COLO829 (cell line): ENCODE data around the gene FGGY.
"Not testable (repeated sequence)": the region's sequence is repeated elsewhere in the genome, so short reads cannot be mapped to it uniquely, and the experiment has no call there.

Experiments
- DNase-seq: peaks from one replicate; pipeline ENCODE4 v3.0.0; 2012; ENCODE audit warnings: low spot score

FGGY gene

DNA sequence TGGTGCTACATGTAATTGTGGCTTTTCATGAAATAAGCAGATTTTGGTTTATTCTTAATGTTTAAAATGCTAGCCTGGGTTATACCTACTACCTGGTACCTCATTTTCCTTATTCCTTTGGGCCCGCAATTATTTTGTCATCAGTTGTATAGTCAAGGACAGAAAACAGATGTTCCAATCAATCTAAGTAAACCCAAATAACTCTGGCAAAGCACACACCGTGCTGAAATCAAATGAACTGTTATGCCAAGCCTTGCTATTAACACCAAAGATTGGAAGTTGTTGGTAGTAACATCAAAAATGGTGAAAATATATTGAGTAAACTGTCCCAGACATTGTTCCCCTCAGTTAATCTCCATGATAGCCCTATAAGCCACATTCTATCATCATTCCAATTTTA, 248.9 kb downstream of the FGGY start:
- DNase-seq = no peak

DNA sequence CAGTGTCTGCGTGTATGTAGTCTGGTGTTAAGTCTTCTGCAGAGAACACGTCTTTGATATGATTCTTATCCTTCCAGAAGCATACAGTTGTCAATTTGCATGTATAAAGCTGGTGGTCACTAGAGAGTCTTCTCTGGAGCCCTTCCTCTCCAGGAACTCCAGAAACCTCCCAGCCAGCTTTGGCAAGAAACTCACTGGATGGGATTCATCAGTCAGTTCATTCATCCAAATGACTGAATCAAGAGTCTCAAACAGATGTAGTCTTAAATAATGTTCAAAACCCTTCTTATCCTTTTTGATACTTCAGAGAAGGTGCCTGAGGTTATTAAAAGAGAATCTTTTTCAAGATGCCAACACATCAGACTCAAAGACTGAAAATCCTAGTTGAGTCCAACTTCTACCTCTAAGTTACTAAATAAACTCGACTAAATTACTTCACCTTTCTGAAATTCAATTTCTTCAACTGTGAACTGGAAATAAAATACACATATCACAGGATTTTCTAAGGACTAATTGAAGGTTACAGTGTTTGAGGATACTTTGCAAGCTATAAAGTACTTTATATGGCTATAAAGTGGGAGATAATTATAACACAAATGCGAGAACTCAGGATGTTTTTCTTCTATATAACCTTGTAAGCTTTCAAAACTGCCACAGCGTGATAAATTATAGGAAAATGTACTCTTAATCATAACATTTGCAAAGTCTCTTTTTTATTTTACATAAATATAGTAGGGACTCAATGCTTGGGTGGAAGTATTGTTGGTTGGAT, 252.4 kb downstream of the FGGY start:
- DNase-seq = no peak

DNA sequence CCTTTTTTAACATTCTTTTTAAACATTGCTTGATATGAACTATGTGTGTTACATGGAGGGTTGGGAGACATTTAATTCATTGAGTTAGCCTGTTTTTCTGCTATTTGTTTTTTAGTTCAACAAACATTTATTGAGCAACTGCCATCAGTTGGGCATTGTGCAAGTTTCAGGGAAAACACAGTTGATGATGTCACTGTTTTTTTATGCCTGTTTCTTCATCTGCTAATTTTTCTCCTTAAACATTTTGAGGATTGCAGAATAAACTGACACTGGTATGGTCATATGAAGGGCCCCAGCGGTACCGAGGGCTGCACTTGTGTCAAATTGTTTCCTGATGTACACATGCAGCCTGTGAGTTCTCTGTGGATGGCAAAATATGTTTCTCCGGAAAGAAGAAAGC, 253.0 kb downstream of the FGGY start:
- DNase-seq = no peak

DNA sequence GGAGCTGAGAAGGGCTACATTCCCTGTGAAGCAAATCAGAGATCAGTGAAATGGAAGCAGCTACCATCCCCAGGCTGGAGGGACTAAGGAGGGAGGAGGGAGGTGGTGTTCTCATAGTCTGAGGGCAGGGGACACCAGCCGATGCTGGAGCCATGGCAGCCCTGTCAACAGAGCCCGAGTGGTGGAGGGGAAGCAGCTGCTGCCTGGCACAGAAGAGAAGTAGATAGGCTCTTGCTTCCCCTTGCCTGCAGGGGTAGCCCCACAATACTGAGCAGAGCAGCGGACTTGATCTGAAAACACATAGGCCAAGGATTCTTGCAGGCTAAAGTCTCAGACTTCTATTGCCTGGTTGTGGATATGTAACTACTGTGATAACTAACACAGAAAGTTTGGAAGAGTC, 255.1 kb downstream of the FGGY start:
- no peak for DNase-seq

DNA sequence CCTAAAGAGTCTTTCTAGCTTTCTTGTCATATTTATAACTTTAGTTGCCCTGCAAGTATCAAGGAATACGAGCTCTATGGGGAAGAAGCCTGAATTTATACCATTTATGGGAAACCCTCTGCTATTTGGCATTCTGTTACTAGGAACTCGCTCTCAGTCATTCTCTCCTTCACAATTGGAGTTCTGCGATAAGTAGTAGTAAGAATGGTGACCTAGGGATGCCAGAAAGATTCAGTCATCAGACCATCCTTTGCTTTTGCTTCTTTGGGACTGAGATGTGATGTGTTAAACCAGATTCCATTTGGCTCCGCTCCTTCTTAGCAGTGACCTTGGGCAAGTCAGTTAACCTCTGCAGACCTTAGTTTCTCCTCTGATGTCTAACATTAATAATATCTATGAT, 256.5 kb downstream of the FGGY start:
- DNase-seq = no peak

DNA sequence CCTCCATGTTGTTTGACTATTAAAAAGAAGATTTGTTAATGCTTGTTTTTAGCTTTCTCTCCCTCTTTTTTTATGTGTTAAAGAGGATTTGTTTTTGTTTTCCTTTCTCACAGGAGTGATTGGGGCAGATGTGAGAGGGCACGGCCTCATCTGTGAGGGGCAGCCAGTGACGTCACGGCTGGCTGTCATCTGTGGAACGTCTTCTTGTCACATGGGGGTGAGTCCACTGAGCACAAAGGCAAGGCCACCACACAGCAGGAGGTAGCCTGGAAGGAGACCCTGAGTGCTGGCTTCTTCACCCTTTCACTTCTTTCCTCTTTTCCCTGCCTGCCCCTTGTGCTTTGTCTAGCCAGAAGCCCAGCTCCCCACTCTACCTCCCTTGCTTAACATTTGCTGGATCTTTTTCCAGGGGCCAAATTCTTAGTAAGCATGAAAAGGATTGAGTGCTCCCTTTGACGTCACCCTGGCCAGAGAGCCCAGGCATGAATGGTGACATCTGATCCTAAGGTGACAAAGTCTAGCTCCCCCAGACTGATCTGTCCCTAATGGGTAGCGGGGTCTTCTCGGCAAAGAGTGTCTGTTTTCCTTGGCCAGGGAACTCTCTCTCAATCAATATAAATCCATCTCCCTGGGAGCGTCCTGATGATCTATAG, 257.2 kb downstream of the FGGY start:
- no peak for DNase-seq

DNA sequence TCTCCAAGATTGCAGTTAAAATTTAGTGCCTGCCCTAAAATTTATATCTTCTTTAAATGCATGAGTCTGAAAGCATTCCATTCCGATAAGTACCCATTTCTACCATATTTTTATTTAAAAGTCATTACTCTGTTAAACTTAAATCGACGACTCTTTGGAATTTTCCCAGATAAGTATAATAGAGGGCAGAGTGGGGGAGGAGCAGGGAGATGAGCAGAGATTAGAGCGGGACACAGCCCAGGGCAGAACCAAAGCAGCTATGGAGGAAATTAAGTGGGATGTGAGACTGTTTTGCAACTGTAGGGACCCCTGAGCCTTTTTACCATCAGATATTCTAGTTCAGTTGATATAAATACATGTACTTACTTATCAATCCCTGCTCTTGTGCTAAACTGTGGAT, 257.9 kb downstream of the FGGY start:
- DNase-seq = no peak

DNA sequence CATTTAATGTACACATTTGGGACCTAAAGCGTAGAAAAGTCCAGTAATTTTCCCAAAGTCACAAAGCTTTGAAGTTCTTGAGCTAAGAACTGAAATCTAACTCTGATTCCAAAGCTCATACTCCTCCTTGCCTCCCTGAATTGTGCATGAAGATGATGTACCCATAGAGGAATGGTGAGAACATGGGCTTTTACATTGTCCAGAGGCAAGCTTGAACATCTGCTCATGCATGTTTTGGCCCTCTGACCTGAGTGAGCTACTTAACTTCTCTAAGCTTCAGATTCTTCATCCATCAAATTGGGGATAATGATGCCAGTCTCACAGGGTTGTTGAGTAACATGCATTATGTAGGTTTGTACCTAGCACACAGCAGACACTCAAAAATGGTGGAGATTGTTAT, 259.5 kb downstream of the FGGY start:
- DNase-seq = no peak

DNA sequence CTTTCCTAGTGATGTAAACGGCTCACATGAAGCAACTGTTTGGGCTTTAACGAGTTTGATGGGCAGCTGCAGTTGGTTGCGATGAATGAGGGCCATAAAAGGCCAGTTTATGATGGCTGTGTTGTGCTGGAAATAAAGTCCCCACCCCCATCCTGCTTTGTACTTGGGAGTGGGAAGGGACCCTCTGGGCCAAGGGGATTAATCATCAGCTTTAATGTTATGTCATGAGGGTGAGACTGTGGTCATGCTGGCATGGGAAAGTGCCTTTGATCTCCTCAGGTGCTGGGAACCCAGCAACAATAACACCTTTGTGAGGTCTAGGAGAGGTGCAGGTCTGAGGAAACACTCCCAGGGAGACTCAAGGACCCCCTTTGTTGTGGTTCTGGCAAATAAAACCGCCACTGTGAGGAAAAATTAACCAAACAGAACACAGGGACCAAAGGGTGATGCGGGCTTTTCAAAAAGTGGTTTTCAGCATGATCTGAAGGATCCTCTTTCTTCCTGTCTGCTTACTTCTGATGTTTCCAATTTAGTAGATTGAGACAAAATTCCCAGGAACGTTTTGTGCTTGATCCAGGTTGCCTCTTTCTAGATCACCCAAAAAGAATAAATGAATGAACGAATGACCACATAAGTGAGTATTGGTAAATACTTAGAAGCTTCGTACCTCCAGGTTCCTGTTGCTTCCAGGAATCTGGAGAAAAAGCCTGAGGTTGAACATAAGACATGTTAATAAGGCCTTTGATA, 260.1 kb downstream of the FGGY start:
- DNase-seq = peak; percentile 5

DNA sequence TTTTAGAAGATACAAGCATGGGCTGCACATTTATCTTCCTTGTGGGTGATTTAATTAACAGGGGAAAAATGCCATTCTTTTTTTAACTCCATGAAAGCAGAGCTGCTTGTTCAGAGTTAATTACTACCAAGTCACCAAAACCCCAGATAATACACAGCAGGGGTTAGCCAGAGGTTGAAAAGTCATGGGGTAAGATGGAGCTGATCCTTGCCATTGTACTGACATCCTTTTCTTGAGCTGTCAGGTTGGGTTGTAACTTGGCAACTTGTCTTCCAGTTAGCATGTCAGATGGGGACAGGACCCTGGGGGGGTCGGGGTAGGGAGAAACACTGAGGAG, 260.6 kb downstream of the FGGY start:
- DNase-seq = no peak

DNA sequence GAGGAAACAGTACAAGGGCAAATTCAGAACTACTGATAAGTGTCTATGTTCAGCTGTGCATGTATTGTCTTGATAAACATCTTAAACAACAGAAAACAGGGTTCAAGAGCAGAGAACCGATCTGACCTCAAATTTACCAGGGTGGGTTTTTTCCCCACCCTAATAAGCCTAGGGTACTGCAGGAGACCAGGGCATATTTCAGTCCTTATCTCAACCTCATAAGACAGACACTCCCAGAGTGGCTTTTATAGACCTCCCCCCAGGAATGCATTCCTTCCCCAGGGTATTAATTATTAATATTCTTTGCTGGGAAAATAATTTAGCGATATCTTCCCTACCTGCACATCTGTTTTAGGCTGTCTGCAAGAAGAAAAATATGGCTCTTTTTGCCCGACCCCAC, 261.7 kb downstream of the FGGY start:
- not testable (repeated sequence) for DNase-seq

DNA sequence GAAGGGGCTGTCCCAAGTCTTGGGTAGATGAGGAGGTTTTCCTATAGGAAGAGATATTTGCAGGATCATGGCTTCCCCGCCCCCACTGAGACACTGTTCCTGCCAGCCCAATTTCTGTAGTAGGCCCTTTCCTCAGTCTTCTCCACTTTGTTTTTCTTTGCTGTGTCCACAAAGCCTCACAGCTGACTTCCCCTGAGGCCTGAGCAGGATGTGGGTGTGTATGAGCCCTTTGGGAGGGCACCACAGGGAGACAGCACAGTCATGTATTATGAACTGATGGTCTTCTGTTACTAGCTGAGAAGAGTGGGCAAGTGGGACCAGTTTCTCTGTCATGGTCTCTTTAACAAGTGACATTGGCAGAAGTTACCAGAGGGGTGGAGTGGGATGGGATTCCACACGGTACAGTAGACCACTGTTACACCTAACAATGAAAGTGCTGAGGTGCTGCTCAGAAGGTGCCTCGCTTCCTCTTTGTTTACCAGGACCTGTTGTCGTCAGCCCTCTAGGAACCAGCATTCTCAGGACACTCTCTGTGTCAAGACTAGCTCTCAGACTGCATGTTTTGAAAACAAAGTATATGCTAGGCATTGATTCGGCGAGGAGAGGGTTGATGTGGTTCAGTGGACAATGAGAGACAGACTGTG, 264.0 kb downstream of the FGGY start:
- no peak for DNase-seq

DNA sequence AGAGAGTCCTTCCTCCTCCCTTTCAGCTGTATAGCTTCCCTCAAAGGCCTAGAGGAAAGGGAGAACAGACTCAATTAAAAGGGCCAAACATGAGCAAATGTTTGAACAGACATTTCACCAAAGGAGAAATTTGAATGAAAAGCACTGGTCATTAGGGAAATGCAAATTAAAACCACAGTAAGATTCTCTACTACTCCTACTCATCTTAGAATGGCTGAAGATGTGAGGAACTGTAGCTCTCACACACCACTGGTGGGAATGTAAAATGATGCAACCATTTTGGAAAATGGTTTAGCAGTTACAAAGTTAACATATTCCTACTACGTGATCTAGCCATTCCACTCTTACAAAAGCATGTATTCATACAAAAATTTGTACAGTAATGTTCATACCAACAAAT, 264.9 kb downstream of the FGGY start:
- no peak for DNase-seq

DNA sequence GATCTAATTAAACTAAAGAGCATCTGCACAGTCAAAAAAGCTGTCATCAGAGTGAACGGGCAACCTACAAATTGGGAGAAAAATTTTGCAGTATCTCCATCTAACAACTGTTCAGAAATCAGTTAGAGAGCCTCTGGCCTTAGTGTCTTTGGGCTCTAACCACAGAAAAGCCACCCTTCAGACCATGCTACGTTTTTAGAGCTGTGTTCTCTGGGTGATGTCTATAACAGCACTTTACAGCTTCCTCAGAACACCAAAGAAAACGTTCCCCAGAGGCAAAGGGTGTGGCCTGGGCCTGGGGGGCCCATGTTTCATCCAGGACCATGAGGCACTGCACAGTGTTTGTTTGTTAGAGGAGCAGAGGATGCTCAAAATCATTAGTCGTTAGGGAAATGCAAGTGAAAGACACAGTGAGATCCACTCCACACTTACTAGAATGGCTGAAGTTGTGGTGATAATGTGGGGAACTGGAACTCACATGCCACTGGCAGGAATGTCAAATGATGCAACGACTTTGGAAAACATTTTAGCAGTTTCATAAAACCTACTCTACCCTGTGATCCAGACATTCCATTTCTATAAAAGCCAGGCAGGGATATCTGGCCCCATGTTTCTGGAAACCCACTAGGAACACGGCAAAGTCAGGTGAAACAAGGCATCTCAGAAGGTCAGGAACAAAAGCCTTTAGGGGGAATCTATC, 267.4 kb downstream of the FGGY start:
- DNase-seq = no peak

DNA sequence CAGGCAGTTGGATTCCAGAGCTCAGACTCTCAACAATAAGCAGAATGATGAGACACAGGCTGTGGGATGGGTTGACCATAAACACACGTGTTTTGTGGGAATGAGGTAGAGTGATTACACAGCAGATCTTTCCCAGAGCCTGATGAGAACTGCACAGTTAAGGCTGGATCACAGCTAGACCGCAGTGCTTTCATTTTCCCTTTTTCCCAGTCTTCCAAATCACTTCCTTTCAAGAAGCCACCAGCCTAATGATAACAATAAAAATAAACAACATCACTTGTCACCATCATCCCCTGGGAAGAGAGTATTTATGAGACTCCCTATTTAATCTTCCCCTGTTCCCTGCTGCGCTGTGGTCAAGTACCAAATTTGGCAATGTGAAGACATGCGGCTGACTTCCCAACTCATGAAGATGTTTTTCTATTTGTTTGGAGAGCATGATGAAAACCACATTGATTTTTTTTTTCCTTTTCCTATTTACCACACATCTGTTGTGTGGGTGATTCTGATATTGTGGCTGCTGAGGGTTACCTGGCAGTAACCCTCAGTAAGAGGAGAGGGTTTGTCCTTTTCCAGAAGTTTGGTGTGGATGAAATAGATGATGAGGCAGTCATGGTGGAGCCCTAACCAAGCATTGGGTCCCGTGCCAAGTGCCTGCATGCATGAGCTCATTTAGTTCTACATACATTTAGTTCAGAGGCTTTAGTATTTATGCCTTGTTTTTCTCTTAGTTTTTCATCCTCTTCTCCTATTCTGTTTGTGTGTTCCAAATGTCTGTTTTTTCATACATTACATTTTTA, 268.9 kb downstream of the FGGY start:
- no peak for DNase-seq

DNA sequence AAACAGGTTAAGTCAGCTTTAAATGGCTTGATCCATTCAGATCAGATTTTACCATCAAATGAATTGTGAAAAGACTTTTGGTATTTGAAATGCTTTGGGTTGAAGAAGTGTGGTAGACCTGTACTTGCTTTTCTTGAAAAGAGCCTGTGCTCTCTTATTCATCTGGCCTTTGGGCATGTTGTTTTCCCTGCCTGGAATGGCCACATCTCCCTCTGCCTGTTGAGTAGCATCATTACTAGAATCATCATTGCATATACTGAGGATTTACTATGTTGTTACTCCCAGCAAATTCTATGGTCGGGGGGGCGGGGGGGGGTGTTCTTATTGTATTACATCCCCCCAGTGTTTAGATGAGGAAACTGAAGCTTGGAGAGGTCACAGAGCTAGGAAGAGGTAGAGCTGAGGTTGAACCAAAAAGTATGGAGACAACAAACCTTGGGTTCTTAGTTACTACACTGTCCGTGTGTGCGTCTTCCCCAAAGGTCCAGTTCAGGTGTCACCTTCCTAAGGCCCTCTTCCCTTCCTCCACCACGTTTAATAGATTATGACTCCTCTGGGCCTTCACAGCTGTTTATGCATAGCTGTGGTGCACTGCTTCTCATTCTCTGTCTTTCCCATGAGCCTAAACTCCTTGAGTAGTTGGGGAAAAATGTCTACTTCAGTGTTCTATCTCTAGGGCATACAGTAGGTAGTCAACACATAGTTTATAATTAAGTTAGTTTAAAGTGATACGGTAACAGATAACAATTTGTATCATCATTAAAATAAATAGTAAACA, 271.5 kb downstream of the FGGY start:
- no peak for DNase-seq

DNA sequence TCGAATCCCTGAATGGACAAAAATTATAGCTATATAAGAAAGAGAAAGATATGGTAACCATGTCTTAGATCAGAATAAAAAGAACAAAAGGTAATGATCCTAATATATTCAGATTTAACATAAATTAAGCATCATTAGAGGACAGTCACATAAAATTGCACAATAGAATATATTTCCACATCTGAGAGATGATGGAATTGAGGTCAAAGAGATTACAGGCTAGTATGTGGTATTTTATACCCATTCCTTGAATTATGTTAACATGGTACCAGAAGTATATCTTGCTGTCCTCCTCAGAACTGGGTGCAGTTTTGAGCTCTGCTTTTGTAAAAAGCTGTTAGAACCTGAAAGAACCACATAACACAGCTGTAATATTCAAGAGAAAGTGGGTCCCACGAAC, 272.3 kb downstream of the FGGY start:
- no peak for DNase-seq

DNA sequence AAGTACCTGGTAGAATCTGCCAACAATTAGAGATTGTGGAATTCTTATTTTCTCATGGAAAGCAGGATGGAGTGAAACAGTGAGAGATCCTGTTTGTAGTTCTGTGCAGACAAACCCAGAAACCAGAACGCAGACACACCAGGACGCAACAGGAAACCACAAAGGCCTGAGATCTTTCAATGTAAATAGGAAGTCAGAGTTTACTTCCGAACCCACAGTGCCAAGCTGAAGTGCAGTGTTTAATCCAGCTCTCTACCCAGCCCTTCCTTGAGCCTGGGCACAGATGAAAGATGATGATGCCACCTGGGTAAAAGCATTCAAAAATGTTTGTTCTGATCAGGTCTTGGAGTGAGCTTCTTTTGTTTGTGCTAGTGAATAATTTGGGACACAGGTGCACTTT, 273.6 kb downstream of the FGGY start:
- DNase-seq = no peak

DNA sequence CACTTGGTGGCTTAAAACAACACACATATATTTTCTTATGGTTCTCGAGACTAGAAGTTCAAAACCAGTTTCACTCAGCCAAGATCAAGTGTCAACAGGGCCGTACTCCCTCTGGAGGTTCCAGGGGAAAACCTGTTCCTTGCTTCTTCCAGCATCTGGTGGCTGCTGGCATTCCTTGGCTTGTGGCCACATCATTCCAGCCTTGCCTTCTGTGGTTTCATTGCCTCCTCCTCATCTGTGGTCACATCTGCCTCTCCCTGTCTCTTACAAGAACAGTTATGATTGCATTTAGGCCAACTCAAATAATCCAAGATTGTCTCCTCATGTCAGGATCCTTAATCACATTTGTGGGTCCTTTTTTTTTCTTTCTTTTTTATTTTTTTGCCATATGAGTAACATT, 277.2 kb downstream of the FGGY start:
- DNase-seq = no peak

DNA sequence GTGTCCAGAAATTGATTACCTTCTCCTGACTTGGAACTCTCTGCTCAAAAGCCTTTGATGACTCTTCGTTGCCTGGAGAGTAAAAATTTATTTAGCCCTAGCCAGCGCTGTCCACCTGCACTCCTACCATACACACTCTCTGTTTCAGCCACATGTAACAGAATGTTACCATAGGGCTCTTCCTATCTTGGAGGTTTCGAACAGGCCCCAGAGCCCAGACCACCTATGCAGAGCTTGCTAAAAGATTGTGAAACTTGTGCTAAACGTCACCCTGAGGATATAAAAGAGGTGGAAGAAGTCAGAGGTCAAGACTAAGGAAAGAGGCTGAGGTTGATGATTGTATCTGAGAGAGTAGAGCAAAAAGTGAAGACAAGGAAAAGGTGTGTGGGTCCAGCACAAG, 280.9 kb downstream of the FGGY start:
- no peak for DNase-seq

DNA sequence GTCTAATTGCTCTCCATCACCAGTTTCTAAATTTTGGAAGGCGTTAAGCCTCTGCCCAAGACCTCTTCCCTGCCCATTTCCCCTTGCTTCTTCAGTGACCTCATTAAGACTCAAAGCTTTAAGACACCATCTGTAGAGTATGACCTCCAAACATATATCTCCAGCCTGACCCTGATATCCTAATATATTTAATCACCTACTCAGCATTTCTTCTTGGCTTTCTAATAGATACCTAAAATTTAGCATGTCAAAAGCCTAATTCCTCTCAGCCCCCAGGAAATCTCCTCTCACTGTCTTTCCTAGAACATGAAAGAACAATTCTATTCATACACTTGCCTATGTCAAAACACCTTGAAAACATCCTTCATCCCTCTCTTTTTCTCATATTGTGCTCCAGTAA, 282.3 kb downstream of the FGGY start:
- no peak for DNase-seq
